Measurements from ENCODE around the gene ARL2BP.
"Not testable (repeated sequence)": the region's sequence is repeated elsewhere in the genome, so short reads cannot be mapped to it uniquely, and the experiment has no call there.

The ARL2BP gene

GRCh38 chr16:57263541-57264351 lies 18.7 kb downstream of the ARL2BP start:
- DNase-seq (ENCODE audit: low read depth) = no peak

DNA sequence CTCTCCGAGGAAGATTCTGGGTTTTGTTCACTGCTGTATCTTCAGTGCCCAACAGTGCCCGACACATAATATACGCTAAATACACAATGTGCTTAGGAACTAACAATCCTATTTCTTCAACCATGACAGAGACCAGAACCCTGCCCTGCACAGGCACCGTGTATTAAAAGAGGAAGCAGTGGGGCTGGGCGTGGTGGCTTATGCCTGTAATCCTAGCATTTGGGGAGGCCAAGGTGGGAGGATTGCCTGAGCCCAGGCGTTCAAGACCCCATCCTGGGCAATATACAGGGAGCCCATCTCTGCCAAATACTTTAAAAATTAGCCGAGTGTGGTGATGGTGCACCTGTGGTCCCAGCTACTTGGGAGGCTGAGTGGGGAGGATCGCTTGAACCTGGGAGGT lies 19.3 kb downstream of the ARL2BP start:
- no peak for DNase-seq (ENCODE audit: low read depth)

GRCh38 chr16:57264950-57265371 lies 19.9 kb downstream of the ARL2BP start:
- DNase-seq (ENCODE audit: low read depth) = no peak

GRCh38 chr16:57265850-57266530 lies 20.9 kb downstream of the ARL2BP start:
- DNase-seq (ENCODE audit: low read depth) = no peak

DNA sequence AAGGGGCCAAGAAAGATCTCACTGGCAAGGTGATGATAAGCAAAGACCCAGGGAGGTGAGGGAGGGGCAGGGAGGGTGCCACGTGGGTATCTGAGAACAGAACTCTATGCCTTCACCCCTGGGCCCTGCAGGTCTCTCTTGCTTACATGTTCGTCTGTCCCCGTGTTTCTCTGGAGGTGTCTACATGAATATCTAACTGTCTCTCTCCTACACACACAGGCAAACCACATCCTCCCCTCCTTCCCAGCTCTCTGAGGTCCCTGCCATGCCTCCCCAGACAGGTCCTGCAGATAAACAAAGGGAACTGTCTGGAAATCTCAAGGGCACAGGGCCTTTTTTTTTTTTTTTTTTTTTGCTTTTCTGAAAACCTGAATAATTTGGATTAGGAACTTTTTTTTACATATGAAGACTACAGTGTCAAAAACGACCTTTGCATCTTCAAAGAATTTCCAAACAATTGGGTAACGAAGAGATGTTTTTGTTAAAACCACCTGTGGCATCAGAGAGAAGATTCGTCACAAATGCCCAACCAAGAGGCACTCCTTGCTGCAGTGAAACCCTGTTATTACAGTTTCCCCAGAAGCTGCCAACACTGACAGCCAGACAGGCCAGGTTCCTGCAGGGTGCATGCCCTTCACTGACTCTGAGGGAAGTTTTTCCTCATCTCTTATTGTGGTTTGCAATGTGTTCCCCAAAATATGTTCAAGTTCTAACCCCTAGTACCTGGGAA lies 21.6 kb downstream of the ARL2BP start:
- no peak for DNase-seq (ENCODE audit: low read depth)

DNA sequence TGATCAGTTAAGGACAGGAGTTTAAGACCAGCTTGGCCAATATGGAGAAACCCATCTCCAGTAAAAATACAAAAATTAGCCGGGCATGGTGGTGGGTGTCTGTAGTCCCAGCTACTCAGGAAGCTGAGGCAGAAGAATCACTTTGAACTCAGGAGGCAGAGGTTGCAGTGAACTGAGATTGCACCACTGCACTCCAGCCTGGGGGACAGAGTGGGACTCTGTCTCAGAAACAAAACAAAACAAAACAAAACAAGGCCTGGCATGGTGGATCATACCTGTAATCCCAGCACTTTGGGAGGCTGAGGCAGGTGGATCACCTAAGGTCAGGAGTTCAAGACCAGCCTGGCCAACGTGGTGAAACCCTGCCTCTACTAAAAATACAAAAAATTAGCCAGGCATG lies 22.3 kb downstream of the ARL2BP start:
- DNase-seq (ENCODE audit: low read depth) = not testable (repeated sequence)

- no peak for DNase-seq (ENCODE audit: low read depth)
Observed at GRCh38 chr16:57268804-57269800, 24.0 kb downstream of the ARL2BP start.

DNA sequence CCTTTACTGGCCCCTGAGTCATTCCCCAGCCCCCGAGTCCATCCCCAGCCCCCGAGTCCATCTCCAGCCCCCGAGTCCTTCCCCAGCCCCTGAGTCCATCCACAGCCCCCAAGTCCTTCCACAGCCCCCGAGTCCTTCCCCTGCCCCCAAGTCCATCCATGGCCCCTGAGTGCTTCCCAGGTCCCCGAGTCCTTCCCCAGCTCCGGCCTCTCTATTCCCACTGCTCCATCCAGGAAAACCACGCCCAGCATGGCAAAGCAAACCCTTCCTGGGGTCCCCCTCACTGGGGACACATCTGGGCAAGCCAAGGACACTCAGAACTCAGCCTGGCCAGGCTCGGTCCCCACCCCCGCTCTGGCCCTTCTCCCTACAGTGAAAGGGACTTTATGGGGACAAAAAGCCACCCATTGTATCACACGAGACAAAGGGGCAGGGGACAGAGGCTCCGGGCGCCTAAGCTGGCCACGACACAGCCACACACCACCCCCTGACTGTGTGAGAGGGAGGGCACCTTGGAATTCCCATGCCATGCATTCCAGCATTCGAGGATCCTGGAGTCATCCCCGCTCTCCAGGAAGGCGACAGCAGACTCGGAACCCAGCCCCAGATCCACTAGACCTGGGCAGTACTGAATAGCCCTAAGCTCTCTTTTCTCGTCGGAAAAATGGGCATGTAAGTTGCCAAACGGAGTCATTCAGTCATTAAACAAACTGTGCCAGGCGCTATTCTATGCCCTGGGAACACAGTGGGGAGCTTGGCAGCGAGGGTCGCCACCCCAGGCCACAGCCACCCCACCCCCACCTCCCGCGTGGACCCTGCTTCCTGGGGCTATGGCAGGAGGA lies 25.4 kb downstream of the ARL2BP start:
- no peak for DNase-seq (ENCODE audit: low read depth)

DNA sequence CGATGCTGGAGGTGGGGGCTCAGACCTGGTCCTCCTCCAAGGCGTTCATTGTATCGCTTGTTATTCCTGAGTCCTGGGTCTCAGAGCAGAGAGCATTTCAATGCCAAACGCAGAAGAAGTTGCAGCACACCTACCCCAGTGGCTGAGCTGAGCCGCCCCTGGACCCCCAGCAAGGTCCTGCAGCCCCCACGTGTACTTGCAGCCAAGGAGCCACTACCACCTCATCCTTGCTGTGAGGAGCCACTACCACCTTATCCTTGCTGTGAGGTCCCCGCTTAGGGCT lies 25.9 kb downstream of the ARL2BP start:
- no peak for DNase-seq (ENCODE audit: low read depth)

GRCh38 chr16:57271867-57272495 lies 26.9 kb downstream of the ARL2BP start:
- no peak for DNase-seq (ENCODE audit: low read depth)

GRCh38 chr16:57273359-57273758 lies 28.3 kb downstream of the ARL2BP start:
- DNase-seq (ENCODE audit: low read depth) = no peak

DNA sequence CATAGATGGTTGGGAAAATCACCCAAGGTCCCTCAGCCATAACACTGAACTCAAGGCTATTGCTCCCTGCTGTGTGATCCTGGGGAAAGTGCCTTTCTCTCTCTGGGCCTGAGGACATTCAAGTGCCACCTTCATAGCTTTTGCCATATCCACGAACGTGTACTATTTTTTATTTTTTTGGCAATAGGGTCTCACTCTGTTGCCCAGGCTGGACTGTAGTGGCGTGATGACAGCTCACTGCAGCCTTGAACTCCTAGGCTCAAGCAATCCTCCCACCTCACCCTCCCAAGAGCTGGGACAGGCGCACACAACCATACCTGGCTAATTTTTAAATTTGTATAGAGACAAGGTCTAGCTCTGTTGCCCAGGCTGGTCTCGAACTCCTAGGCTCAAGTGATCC lies 28.8 kb downstream of the ARL2BP start:
- no peak for DNase-seq (ENCODE audit: low read depth)

DNA sequence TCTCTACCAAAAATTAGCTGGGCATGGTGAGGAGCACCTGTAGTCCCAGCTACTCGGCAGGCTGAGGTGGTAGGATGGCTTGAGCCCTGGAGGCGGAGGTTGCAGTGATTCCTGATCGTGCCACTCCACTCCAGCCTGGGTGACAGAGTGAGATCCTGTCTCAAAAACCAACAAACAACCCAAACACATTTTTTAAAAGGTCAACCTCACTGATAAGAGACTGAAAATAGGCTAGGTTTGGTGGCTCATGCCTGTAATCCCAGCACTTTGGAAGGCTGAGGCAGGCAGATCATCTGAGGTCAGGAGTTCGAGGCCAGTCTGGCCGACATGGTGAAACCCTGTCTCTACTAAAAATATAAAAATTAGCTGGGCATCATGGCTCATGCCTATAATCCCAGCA lies 30.9 kb downstream of the ARL2BP start:
- not testable (repeated sequence) for DNase-seq (ENCODE audit: low read depth)

DNA sequence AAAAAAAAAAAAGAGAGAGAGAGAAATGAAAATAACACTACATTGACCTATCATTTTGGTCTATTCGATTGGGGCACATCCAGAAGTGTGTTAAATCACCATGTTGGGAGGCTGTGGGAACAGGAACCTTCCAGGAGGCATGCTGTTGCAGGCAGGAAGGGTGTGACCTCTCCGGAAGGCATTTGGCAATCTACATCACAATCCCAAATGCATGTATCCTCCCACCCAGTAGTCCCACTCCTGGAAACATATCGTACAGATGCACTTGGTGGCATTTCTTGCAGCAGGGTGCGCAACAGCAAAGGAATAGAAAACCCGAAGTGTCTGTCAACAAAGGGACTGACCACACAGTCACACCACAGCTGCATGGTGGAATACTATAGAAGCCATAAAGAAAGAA lies 31.5 kb downstream of the ARL2BP start:
- no peak for DNase-seq (ENCODE audit: low read depth)

DNA sequence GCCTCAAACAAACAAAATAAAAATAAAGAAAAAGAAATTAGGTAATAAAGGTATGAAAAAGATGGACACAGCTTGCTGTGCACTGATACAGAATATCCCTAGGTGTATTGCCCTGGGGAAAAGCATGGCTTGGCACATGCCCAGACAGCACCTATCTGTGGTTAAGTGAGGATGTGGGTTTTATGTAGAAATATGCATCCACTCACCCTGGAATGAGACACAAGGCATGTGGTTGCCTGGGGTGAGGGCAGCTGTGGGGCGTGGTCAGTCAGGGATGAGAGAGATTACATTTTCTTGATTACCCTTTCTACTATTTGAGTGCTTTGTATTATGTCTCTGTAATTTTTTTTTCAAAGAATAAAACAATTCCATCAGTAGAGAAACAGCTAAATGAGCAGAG lies 32.5 kb downstream of the ARL2BP start:
- DNase-seq (ENCODE audit: low read depth) = no peak

DNA sequence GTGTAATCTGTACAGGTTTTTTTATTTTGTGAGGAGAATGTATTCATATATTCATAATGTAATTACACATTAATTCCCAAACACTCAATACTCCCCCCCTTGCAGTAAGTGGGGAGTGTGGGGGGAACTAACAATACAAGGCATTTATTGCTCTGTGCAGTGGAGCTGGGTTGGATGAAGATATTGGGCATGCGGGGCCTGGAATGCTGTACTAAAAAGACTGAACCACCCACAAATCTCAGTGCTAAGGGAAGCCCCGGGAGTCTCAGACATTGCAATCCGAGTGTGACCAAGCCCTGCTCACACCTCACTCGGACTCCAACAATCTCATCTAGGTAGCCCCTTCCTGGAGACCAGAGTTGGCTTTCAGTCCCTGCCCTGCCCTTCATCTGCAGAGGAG lies 33.4 kb downstream of the ARL2BP start:
- DNase-seq (ENCODE audit: low read depth) = no peak

GRCh38 chr16:57279780-57280638 lies 35.0 kb downstream of the ARL2BP start:
- no peak for DNase-seq (ENCODE audit: low read depth)

DNA sequence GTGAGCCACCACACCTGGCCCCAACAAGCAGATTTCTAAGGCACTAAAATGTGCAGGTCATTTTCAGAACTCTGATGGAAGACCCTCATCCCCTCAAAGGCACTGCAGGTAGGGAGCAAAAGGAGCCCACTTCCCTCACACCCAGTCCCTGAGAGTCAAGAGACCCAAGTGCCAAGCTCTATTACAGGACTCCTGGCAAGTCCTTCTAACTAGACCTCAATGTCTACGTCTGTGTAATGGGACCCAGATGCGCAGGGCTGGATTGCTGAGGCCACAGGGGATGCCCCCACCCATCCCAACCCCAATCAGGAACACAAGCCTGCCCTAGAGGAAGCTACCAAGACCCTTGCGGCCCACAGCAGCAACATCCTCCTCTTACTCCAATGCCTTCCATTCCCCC lies 36.7 kb downstream of the ARL2BP start:
- no peak for DNase-seq (ENCODE audit: low read depth)

DNA sequence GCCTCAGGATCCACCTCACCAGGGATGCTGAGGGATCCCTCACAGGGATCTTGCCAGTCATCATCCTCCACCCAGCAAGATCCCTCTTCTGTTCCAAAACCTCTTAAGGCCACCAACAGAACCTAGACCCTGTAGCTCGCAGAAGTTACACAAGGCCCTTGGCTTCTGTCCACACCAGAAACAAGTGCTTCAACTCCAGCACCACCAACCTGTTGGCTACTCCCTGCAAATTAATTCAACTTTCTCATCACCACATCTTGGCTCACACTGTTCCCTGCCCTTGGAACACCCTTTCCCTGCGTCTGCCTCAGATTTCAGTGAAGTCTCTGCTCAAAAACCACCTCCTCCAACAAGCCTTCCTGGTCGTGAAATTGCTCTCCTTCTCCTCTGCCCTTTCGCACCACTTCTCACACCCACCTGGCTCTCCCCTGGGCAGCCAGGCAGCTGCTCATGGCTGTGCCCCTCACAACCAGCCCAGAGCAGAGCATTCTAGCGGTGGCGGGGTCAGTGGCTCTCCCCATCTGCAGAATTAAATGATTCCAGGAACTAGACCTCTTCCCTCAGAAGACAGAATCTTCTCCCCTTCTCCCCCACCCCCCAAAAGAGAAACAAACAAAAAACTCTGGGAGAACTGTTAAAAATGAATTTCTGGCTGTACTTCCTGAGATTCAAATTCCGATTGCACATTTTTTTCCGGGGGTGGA lies 37.6 kb downstream of the ARL2BP start:
- DNase-seq (ENCODE audit: low read depth) = no peak
